GM23338 (cell line): ENCODE results near the gene P2RX7.

Source experiments
- CREB1 ChIP-seq: fragments of 250-450 bp; sonication (Bioruptor Pico); IDR thresholded peaks from 2 replicates; pipeline ENCODE4 v1.5.0; 2020; ENCODE audit warnings: low read depth, mild to moderate bottlenecking, moderate library complexity
- CTCF ChIP-seq, 2 experiments: fragments of 200-600 bp in 1 of 2; sonication (generic) in 1 of 2; conservative IDR thresholded peaks; 2 replicates each; pipeline versions ENCODE4 v1.5.1 to v1.6.1; 2016 to 2017; ENCODE audit warnings: antibody characterized with exemption in 2 of 2, low read depth in 2 of 2, mild to moderate bottlenecking in 2 of 2, moderate library complexity in 1 of 2
- EZH2 ChIP-seq: fragments of 200-600 bp; sonication (generic); IDR thresholded peaks from one replicate; pipeline ENCODE4 v1.8.0; 2017; ENCODE audit warnings: antibody characterized with exemption, mild to moderate bottlenecking, low read depth; ENCODE audit not compliant: unreplicated experiment
- EZH2phosphoT487 ChIP-seq: fragments of 200-600 bp; sonication (generic); IDR thresholded peaks from one replicate; pipeline ENCODE4 v1.8.1; 2018; ENCODE audit warnings: antibody characterized with exemption; ENCODE audit not compliant: unreplicated experiment
- JUNB ChIP-seq: IDR thresholded peaks from one replicate; pipeline ENCODE4 v1.6.1; 2016; ENCODE audit warnings: antibody characterized with exemption; ENCODE audit not compliant: unreplicated experiment
- POLR2AphosphoS5 ChIP-seq: IDR thresholded peaks from 2 replicates; pipeline ENCODE4 v1.6.1; 2016; ENCODE audit warnings: antibody characterized with exemption, low read depth
- REST ChIP-seq: IDR thresholded peaks from one replicate; pipeline ENCODE4 v1.6.1; 2018; ENCODE audit warnings: antibody characterized with exemption; ENCODE audit not compliant: unreplicated experiment
- ZNF331 ChIP-seq: fragments of 250-450 bp; sonication (Bioruptor Pico); IDR thresholded peaks from 2 replicates; pipeline ENCODE4 v1.5.0; 2020; ENCODE audit warnings: low read depth, mild to moderate bottlenecking, moderate library complexity

DNA sequence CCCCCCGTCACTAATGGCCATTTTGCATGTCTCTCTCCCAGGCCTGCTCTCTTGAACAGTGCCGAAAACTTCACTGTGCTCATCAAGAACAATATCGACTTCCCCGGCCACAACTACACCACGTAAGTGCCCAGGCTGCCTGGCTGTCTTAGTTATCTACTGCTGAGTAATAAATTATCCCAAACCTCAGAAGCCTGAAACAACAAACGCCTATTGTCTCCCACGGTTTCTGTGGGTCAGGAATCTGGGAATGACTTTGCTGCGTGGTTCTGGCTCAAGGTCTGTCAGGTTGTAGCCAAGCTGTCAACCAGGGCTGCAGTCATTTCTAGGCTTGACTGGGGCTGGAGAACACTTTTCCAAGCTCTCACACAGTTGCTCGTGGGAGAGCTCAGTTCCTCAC is 32.6 kb downstream of the P2RX7 start:
- TF ChIP-seq EZH2phosphoT487: no peak
- no peak for TF ChIP-seq REST
- TF ChIP-seq CTCF (conservative IDR thresholded peaks at IDR 0.05; ENCODE audit: low read depth in 2 of 2): no peak
- TF ChIP-seq JUNB: no peak
- no peak for TF ChIP-seq CREB1 (CRISPR knock-in tag)
- no peak for TF ChIP-seq ZNF331
- no peak for TF ChIP-seq POLR2AphosphoS5
- no peak for TF ChIP-seq EZH2
